ENCODE results near the gene GALNT6.

GALNT6 gene

GRCh38 chr12:51368640-51369517 is 22.3 kb downstream of the GALNT6 start:
- Histone ChIP-seq H3K9ac (ENCODE audit: low read depth, low read length) (no peak overlapping the region), H3K27ac (ENCODE audit: low read depth, low read length) (no peak overlapping the region)

GRCh38 chr12:51365276-51365675 is 25.9 kb downstream of the GALNT6 start:
- Histone ChIP-seq H3K4me1 (ENCODE audit: control insufficient read depth, insufficient read depth, low read length) (no peaks in the 10 kb centered on the region), H3K27me3 (ENCODE audit: control insufficient read depth, insufficient read depth, low read length) (no peaks in the 10 kb centered on the region), H3K9ac (ENCODE audit: low read depth, low read length) (no peak overlapping the region), H3K9me3 (ENCODE audit: control insufficient read depth, insufficient read depth, low read length) (no peaks in the 10 kb centered on the region), H3K4me3 (ENCODE audit: low read depth, low read length) (no peak overlapping the region), H3K36me3 (ENCODE audit: control insufficient read depth, insufficient read depth, low read length) (peaks cover 13% of the 10 kb centered on the region; the same call in 1 of the 2 replicates), H3K27ac (ENCODE audit: low read depth, low read length) (no peak overlapping the region)

More at GRCh38 chr12:51368640-51369517, 22.3 kb downstream of the GALNT6 start:
- Histone ChIP-seq H3K4me1 (ENCODE audit: control insufficient read depth, insufficient read depth, low read length) (peaks cover 9% of the 10 kb centered on the region), H3K27me3 (ENCODE audit: control insufficient read depth, insufficient read depth, low read length) (no peaks in the 10 kb centered on the region), H3K9me3 (ENCODE audit: control insufficient read depth, insufficient read depth, low read length) (no peaks in the 10 kb centered on the region), H3K4me3 (ENCODE audit: low read depth, low read length) (no peak overlapping the region), H3K36me3 (ENCODE audit: control insufficient read depth, insufficient read depth, low read length) (peaks cover 9% of the 10 kb centered on the region; the same call in 1 of the 2 replicates)

GRCh38 chr12:51364001-51364400 is 27.2 kb downstream of the GALNT6 start:
- Histone ChIP-seq H3K36me3 (ENCODE audit: control insufficient read depth, insufficient read depth, low read length) (peaks cover 23% of the 10 kb centered on the region), H3K27me3 (ENCODE audit: control insufficient read depth, insufficient read depth, low read length) (no peaks in the 10 kb centered on the region), H3K9ac (ENCODE audit: low read depth, low read length) (no peak overlapping the region), H3K27ac (ENCODE audit: low read depth, low read length) (no peak overlapping the region), H3K9me3 (ENCODE audit: control insufficient read depth, insufficient read depth, low read length) (no peaks in the 10 kb centered on the region), H3K4me1 (ENCODE audit: control insufficient read depth, insufficient read depth, low read length) (no peaks in the 10 kb centered on the region), H3K4me3 (ENCODE audit: low read depth, low read length) (no peak overlapping the region)

- no peaks in the 10 kb centered on the region for H3K27me3 ChIP-seq (ENCODE audit: control insufficient read depth, insufficient read depth, low read length)
- H3K4me1 ChIP-seq (ENCODE audit: control insufficient read depth, insufficient read depth, low read length) = no peaks in the 10 kb centered on the region
- H3K9ac ChIP-seq (ENCODE audit: low read depth, low read length) = no peak overlapping the region
- H3K36me3 ChIP-seq (ENCODE audit: control insufficient read depth, insufficient read depth, low read length) = peaks cover 31% of the 10 kb centered on the region
- no peak overlapping the region for H3K27ac ChIP-seq (ENCODE audit: low read depth, low read length)
- no peak overlapping the region for H3K4me3 ChIP-seq (ENCODE audit: low read depth, low read length)
- no peaks in the 10 kb centered on the region for H3K9me3 ChIP-seq (ENCODE audit: control insufficient read depth, insufficient read depth, low read length)
These were observed 28.4 kb downstream of the GALNT6 start for GRCh38 chr12:51362747-51363342.

GRCh38 chr12:51362307-51362706 is 28.9 kb downstream of the GALNT6 start:
- H3K9ac ChIP-seq (ENCODE audit: low read depth, low read length) = no peak overlapping the region
- H3K36me3 ChIP-seq (ENCODE audit: control insufficient read depth, insufficient read depth, low read length) = peaks cover 33% of the 10 kb centered on the region

GRCh38 chr12:51361161-51362016 is 29.8 kb downstream of the GALNT6 start:
- H3K4me1 ChIP-seq (ENCODE audit: control insufficient read depth, insufficient read depth, low read length) = no peaks in the 10 kb centered on the region
- no peaks in the 10 kb centered on the region for H3K9me3 ChIP-seq (ENCODE audit: control insufficient read depth, insufficient read depth, low read length)
- no peak overlapping the region for H3K27ac ChIP-seq (ENCODE audit: low read depth, low read length)
- H3K36me3 ChIP-seq (ENCODE audit: control insufficient read depth, insufficient read depth, low read length) = peaks cover 40% of the 10 kb centered on the region
- H3K27me3 ChIP-seq (ENCODE audit: control insufficient read depth, insufficient read depth, low read length) = no peaks in the 10 kb centered on the region
- H3K4me3 ChIP-seq (ENCODE audit: low read depth, low read length) = no peak overlapping the region
- H3K9ac ChIP-seq (ENCODE audit: low read depth, low read length) = no peak overlapping the region

More at GRCh38 chr12:51362307-51362706, 28.9 kb downstream of the GALNT6 start:
- no peaks in the 10 kb centered on the region for H3K9me3 ChIP-seq (ENCODE audit: control insufficient read depth, insufficient read depth, low read length)
- H3K4me1 ChIP-seq (ENCODE audit: control insufficient read depth, insufficient read depth, low read length) = no peaks in the 10 kb centered on the region
- H3K4me3 ChIP-seq (ENCODE audit: low read depth, low read length) = no peak overlapping the region
- no peak overlapping the region for H3K27ac ChIP-seq (ENCODE audit: low read depth, low read length)
- no peaks in the 10 kb centered on the region for H3K27me3 ChIP-seq (ENCODE audit: control insufficient read depth, insufficient read depth, low read length)

GRCh38 chr12:51360315-51360714 is 30.9 kb downstream of the GALNT6 start:
- Histone ChIP-seq H3K9me3 (ENCODE audit: control insufficient read depth, insufficient read depth, low read length) (no peaks in the 10 kb centered on the region), H3K27me3 (ENCODE audit: control insufficient read depth, insufficient read depth, low read length) (no peaks in the 10 kb centered on the region), H3K27ac (ENCODE audit: low read depth, low read length) (no peak overlapping the region), H3K4me3 (ENCODE audit: low read depth, low read length) (no peak overlapping the region), H3K4me1 (ENCODE audit: control insufficient read depth, insufficient read depth, low read length) (no peaks in the 10 kb centered on the region), H3K9ac (ENCODE audit: low read depth, low read length) (no peak overlapping the region), H3K36me3 (ENCODE audit: control insufficient read depth, insufficient read depth, low read length) (peaks cover 43% of the 10 kb centered on the region)

- H3K4me3 ChIP-seq (ENCODE audit: low read depth, low read length) = no peak overlapping the region
- peaks cover 46% of the 10 kb centered on the region for H3K36me3 ChIP-seq (ENCODE audit: control insufficient read depth, insufficient read depth, low read length)
- no peak overlapping the region for H3K9ac ChIP-seq (ENCODE audit: low read depth, low read length)
- H3K4me1 ChIP-seq (ENCODE audit: control insufficient read depth, insufficient read depth, low read length) = no peaks in the 10 kb centered on the region
- no peak overlapping the region for H3K27ac ChIP-seq (ENCODE audit: low read depth, low read length)
- H3K9me3 ChIP-seq (ENCODE audit: control insufficient read depth, insufficient read depth, low read length) = no peaks in the 10 kb centered on the region
- no peaks in the 10 kb centered on the region for H3K27me3 ChIP-seq (ENCODE audit: control insufficient read depth, insufficient read depth, low read length)
These were observed 31.4 kb downstream of the GALNT6 start for GRCh38 chr12:51359851-51360250.

- H3K27ac ChIP-seq (ENCODE audit: low read depth, low read length) = no peak overlapping the region
- H3K4me1 ChIP-seq (ENCODE audit: control insufficient read depth, insufficient read depth, low read length) = no peaks in the 10 kb centered on the region
- no peaks in the 10 kb centered on the region for H3K9me3 ChIP-seq (ENCODE audit: control insufficient read depth, insufficient read depth, low read length)
- H3K4me3 ChIP-seq (ENCODE audit: low read depth, low read length) = no peak overlapping the region
- no peaks in the 10 kb centered on the region for H3K27me3 ChIP-seq (ENCODE audit: control insufficient read depth, insufficient read depth, low read length)
- H3K9ac ChIP-seq (ENCODE audit: low read depth, low read length) = no peak overlapping the region
- peaks cover 54% of the 10 kb centered on the region for H3K36me3 ChIP-seq (ENCODE audit: control insufficient read depth, insufficient read depth, low read length)
These were observed 32.7 kb downstream of the GALNT6 start for GRCh38 chr12:51358496-51358895.

- no peaks in the 10 kb centered on the region for H3K4me1 ChIP-seq (ENCODE audit: control insufficient read depth, insufficient read depth, low read length)
- H3K4me3 ChIP-seq (ENCODE audit: low read depth, low read length) = no peak overlapping the region
- peaks cover 50% of the 10 kb centered on the region for H3K36me3 ChIP-seq (ENCODE audit: control insufficient read depth, insufficient read depth, low read length)
- H3K27me3 ChIP-seq (ENCODE audit: control insufficient read depth, insufficient read depth, low read length) = no peaks in the 10 kb centered on the region
- no peaks in the 10 kb centered on the region for H3K9me3 ChIP-seq (ENCODE audit: control insufficient read depth, insufficient read depth, low read length)
- H3K27ac ChIP-seq (ENCODE audit: low read depth, low read length) = no peak overlapping the region
- no peak overlapping the region for H3K9ac ChIP-seq (ENCODE audit: low read depth, low read length)
These were observed 33.7 kb downstream of the GALNT6 start for GRCh38 chr12:51357374-51358047.
